DND-41 (cell line): ENCODE results near the gene NUDT1.

Experiments
- ATAC-seq: fragments of 200-7000 bp; cut with Tn5 transposase; 3 replicates; pipeline ENCODE4 v1.9.1; 2021; ENCODE audit warnings: low read depth; ENCODE audit not compliant: insufficient read depth
- DNase-seq: peaks from one replicate; pipeline ENCODE4 v3.0.0-alpha.2; 2020
- H2AFZ ChIP-seq: 2 replicates; pipeline ENCODE4 v1.6.0; 2012; ENCODE audit warnings: low read depth, low read length
- H3K27ac ChIP-seq: 2 replicates; pipeline ENCODE4 v1.5.1; 2012; ENCODE audit warnings: low read length, inconsistent platforms
- H3K27me3 ChIP-seq: fragments of 200-600 bp; sonication (generic); 2 replicates; pipeline ENCODE4 v1.6.0; 2012; ENCODE audit warnings: low read length, mild to moderate bottlenecking, inconsistent platforms; ENCODE audit not compliant: insufficient read depth, poor library complexity
- H3K36me3 ChIP-seq: 2 replicates; pipeline ENCODE4 v1.5.1; 2012; ENCODE audit warnings: low read length, inconsistent platforms; ENCODE audit not compliant: insufficient read depth
- H3K4me1 ChIP-seq: 2 replicates; pipeline ENCODE4 v1.5.1; 2012; ENCODE audit warnings: mild to moderate bottlenecking, low read length; ENCODE audit not compliant: insufficient read depth
- H3K4me2 ChIP-seq: 2 replicates; pipeline ENCODE4 v1.6.0; 2012; ENCODE audit warnings: mild to moderate bottlenecking, moderate library complexity, low read length, inconsistent platforms; ENCODE audit not compliant: insufficient read depth
- H3K4me3 ChIP-seq, 2 experiments: fragments of 200-600 bp in 1 of 2; shearing (Covaris generic) in 1 of 2; 2 replicates each; pipeline ENCODE4 v1.5.1; 2012 to 2016; ENCODE audit warnings: inconsistent platforms in 2 of 2, low read length in 2 of 2, mild to moderate bottlenecking in 2 of 2, low read depth in 1 of 2, moderate library complexity in 1 of 2
- H3K79me2 ChIP-seq: 2 replicates; pipeline ENCODE4 v1.6.0; 2012; ENCODE audit warnings: low read length, inconsistent platforms; ENCODE audit not compliant: insufficient read depth
- H3K9ac ChIP-seq: 2 replicates; pipeline ENCODE4 v1.6.0; 2012; ENCODE audit warnings: low read depth, mild to moderate bottlenecking, inconsistent platforms, low read length, moderate library complexity
- H3K9me3 ChIP-seq: 2 replicates; pipeline ENCODE4 v1.5.1; 2012; ENCODE audit warnings: low read length, moderate library complexity, mild to moderate bottlenecking, inconsistent platforms; ENCODE audit not compliant: insufficient read depth, severe bottlenecking
- H4K20me1 ChIP-seq: 2 replicates; pipeline ENCODE4 v1.6.0; 2012; ENCODE audit warnings: low read length; ENCODE audit not compliant: insufficient read depth
- CTCF ChIP-seq: IDR thresholded peaks from 2 replicates; pipeline ENCODE4 v1.5.1; 2012; ENCODE audit warnings: borderline replicate concordance, low read length, moderate library complexity, mild to moderate bottlenecking; ENCODE audit not compliant: poor library complexity, severe bottlenecking; ENCODE audit errors: extremely low read depth
- EZH2 ChIP-seq: IDR thresholded peaks from 3 replicates; pipeline ENCODE4 v1.6.1; 2012; ENCODE audit warnings: borderline replicate concordance, low read depth, mild to moderate bottlenecking, moderate library complexity, low read length, inconsistent platforms; ENCODE audit not compliant: severe bottlenecking

The NUDT1 gene

GRCh38 chr7:2295936-2296620 lies 54.1 kb downstream of the NUDT1 start:
- no peak overlapping the region for H3K9ac ChIP-seq

DNA sequence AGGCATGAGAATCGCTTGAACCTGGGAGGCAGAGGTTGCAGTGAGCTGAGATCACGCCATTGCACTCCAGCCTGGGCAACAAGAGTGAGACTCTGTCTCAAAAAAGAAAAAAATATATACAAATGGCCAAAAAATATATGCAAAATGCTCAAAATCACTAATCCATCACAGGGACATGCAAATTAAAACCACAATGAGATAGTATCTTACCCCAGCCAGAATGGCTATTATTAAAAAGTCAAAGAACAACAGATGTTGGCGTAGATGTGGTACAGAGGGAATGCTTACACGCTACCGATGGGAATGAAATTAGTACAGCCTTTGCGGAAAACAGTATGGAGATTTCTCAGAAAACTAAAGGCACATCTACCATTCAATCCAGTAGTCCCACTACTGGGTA lies 54.8 kb downstream of the NUDT1 start:
- no peaks in the 10 kb centered on the region for H3K4me1 ChIP-seq
- H2AFZ ChIP-seq = no peak overlapping the region
- DNase-seq (no peak), ATAC-seq (no peak)
- no peak overlapping the region for H3K27ac ChIP-seq
- H3K27me3 ChIP-seq = no peaks in the 10 kb centered on the region
- no peaks in the 10 kb centered on the region for H3K9me3 ChIP-seq
- no peak overlapping the region for H3K4me3 ChIP-seq
- H3K9ac ChIP-seq = no peak overlapping the region
- H4K20me1 ChIP-seq = peaks cover 6% of the 10 kb centered on the region; the same call in 1 of the 2 replicates
- peaks cover 30% of the 10 kb centered on the region for H3K79me2 ChIP-seq
- H3K4me2 ChIP-seq = no peak overlapping the region
- no peaks in the 10 kb centered on the region for H3K36me3 ChIP-seq
- TF ChIP-seq CTCF (no peak), EZH2 (no peak)

More at GRCh38 chr7:2295936-2296620, 54.1 kb downstream of the NUDT1 start:
- no peak for TF ChIP-seq CTCF
- TF ChIP-seq EZH2 = no peak
- Histone ChIP-seq H3K79me2 (peaks cover 34% of the 10 kb centered on the region), H2AFZ (no peak overlapping the region), H3K27ac (no peak overlapping the region), H3K36me3 (no peaks in the 10 kb centered on the region), H3K4me1 (no peaks in the 10 kb centered on the region), H3K27me3 (no peaks in the 10 kb centered on the region), H3K4me3 (no peak overlapping the region), H4K20me1 (peaks cover 9% of the 10 kb centered on the region; the same call in 1 of the 2 replicates), H3K4me2 (no peak overlapping the region), H3K9me3 (no peaks in the 10 kb centered on the region)
- ATAC-seq = no peak
- no peak for DNase-seq

DNA sequence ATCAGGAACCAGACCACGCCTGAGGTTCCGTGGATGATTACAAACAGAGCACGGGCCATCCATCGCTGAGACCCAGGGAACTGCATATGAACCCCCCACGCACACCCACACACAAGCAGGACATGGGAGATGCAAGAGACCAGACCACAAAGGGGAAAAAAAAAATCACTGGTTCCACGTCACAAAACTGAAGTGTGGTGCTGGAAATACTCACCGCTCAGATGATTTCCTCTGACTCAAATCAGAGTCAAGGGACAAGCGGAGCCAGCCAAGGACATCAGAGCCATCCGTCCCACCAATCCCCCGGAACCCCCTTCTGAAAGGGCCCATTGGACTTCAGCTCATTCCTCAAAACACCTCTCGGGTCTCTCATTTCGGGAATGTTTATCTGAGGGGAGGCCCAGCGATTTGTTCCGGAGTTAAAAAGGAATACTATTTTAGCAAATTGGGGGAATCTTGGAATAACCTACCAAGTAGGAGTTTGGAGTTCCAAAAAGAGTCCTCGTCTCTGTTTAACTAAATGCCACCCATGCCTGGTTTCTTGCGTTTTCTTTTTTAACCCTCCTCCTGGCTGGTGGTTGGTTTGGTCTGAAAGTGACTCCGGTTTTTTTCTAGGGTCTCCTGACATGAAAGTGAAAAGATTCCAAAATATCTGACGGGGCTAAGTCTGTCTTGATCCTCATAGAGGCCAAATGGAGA lies 57.3 kb downstream of the NUDT1 start:
- Histone ChIP-seq H3K27me3 (no peaks in the 10 kb centered on the region), H4K20me1 (peaks cover 5% of the 10 kb centered on the region; the same call in 1 of the 2 replicates), H3K9ac (no peak overlapping the region), H3K4me3 (no peak overlapping the region), H3K79me2 (peaks cover 25% of the 10 kb centered on the region), H3K36me3 (no peaks in the 10 kb centered on the region), H2AFZ (no peak overlapping the region), H3K4me2 (no peak overlapping the region), H3K9me3 (no peaks in the 10 kb centered on the region), H3K4me1 (no peaks in the 10 kb centered on the region), H3K27ac (no peak overlapping the region)
- ATAC-seq = no peak
- DNase-seq = no peak
- TF ChIP-seq CTCF = no peak
- TF ChIP-seq EZH2 = no peak
